ENCODE data around the gene BIN1. TPM values are rescaled to one million over a fixed set of nuclear protein-coding genes. Genes with fewer than 3 reads are reported as not detected.

Gene BIN1
- total RNA-seq, 1 donor: 43.9 TPM

GRCh38 chr2:127070221-127070620 is 36.7 kb downstream of the BIN1 start:
- Histone ChIP-seq H3K27me3 (ENCODE audit: insufficient read depth, low read length) (no peaks in the 10 kb centered on the region), H3K9me3 (ENCODE audit: low read depth, low read length) (no peaks in the 10 kb centered on the region), H3K4me1 (ENCODE audit: insufficient read depth, low read length) (peaks cover 33% of the 10 kb centered on the region), H3K4me3 (ENCODE audit: low read length) (no peak overlapping the region)

DNA sequence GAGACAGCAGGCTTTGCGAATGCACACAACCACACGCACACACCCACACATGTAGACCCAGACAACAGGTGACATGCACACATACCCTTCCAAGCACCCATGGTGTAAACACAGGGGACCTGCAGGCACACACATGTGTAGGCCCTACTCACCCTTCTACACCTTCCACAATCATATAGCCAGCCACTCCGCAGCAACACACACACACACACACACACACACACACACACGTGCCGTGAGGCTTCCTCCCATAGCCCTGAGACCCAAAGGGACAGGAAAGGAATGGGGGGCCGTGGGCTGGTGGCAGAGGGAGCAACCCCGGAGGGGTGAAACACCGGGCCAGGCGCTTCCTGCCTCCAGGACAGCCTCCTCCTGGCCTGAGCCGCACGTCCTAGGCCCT is 37.4 kb downstream of the BIN1 start:
- Histone ChIP-seq H3K27me3 (ENCODE audit: insufficient read depth, low read length) (no peaks in the 10 kb centered on the region), H3K4me1 (ENCODE audit: insufficient read depth, low read length) (peaks cover 40% of the 10 kb centered on the region), H3K4me3 (ENCODE audit: low read length) (no peak overlapping the region), H3K9me3 (ENCODE audit: low read depth, low read length) (no peaks in the 10 kb centered on the region)

- Histone ChIP-seq H3K4me3 (ENCODE audit: low read length) (no peak overlapping the region), H3K27me3 (ENCODE audit: insufficient read depth, low read length) (no peaks in the 10 kb centered on the region), H3K4me1 (ENCODE audit: insufficient read depth, low read length) (peaks cover 45% of the 10 kb centered on the region), H3K9me3 (ENCODE audit: low read depth, low read length) (no peaks in the 10 kb centered on the region)
These were observed 38.0 kb downstream of the BIN1 start for GRCh38 chr2:127069003-127069402.

GRCh38 chr2:127068351-127068741 is 38.6 kb downstream of the BIN1 start:
- H3K9me3 ChIP-seq (ENCODE audit: low read depth, low read length): no peaks in the 10 kb centered on the region
- H3K4me1 ChIP-seq (ENCODE audit: insufficient read depth, low read length): peaks cover 46% of the 10 kb centered on the region
- no peaks in the 10 kb centered on the region for H3K27me3 ChIP-seq (ENCODE audit: insufficient read depth, low read length)

DNA sequence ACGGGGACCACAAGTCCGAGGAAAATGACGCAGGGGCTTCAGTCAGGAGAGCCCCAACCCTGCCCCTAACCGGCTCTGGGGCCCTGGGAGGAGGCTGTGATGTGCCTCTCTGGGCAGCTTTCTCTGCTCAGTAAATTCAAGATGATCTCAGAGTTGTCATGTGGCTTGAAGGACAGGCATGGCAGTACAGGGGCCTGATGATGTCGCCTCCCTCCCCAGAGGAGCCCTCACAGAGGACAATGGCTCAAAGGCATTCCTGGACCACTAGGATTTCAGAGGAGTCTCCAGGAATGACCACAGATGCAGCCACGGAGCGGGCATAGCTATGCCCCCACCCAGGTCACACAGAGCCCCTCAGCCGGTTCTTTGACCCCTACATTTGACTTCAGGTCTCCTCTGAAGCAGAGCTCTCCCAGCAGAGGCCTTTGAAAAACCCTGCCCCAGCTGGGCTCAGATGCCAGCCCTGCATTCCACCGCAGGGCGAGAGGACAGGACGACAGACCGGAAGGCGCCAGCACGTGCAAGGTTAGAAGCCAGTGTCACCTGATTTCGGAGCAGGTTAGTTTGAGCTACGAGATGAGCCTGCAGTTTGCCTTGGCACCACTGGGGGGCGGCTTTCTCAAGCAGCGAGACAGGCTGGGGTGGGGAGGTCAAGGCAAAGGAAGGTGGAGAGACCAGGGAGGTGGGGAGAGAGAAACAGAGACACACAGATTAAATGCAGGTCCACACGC is 39.2 kb downstream of the BIN1 start:
- no peaks in the 10 kb centered on the region for H3K27me3 ChIP-seq (ENCODE audit: insufficient read depth, low read length)
- no peak overlapping the region for H3K4me3 ChIP-seq (ENCODE audit: low read length)
- no peaks in the 10 kb centered on the region for H3K9me3 ChIP-seq (ENCODE audit: low read depth, low read length)
- peaks cover 46% of the 10 kb centered on the region for H3K4me1 ChIP-seq (ENCODE audit: insufficient read depth, low read length)

More at GRCh38 chr2:127068351-127068741, 38.6 kb downstream of the BIN1 start:
- H3K4me3 ChIP-seq (ENCODE audit: low read length): no peak overlapping the region

DNA sequence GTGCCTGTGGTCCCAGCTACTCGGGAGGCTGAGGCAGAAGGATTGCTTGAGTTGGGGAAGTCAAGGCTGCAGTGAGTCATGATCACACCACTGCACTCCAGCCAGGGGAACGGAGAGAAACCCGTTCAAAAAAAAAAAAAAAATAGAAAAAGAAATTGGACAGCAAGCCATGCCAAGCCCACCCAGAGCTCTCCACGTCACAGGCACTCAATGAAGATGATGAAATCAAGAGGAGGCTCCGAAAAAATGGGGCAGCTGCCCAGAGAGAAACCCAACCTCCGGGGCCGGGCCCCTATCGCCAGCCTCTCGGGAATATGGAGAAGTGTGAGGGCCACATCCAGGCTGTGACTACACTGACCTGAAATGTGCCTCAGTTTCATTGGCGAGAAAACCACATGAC is 40.0 kb downstream of the BIN1 start:
- no peaks in the 10 kb centered on the region for H3K27me3 ChIP-seq (ENCODE audit: insufficient read depth, low read length)
- H3K4me1 ChIP-seq (ENCODE audit: insufficient read depth, low read length): peaks cover 46% of the 10 kb centered on the region

GRCh38 chr2:127065940-127066318 is 41.0 kb downstream of the BIN1 start:
- Histone ChIP-seq H3K9me3 (ENCODE audit: low read depth, low read length) (no peaks in the 10 kb centered on the region), H3K4me3 (ENCODE audit: low read length) (no peak overlapping the region), H3K27me3 (ENCODE audit: insufficient read depth, low read length) (no peaks in the 10 kb centered on the region), H3K4me1 (ENCODE audit: insufficient read depth, low read length) (peaks cover 46% of the 10 kb centered on the region)

More for the DNA sequence above, 40.0 kb downstream of the BIN1 start:
- Histone ChIP-seq H3K9me3 (ENCODE audit: low read depth, low read length) (no peaks in the 10 kb centered on the region), H3K4me3 (ENCODE audit: low read length) (no peak overlapping the region)

DNA sequence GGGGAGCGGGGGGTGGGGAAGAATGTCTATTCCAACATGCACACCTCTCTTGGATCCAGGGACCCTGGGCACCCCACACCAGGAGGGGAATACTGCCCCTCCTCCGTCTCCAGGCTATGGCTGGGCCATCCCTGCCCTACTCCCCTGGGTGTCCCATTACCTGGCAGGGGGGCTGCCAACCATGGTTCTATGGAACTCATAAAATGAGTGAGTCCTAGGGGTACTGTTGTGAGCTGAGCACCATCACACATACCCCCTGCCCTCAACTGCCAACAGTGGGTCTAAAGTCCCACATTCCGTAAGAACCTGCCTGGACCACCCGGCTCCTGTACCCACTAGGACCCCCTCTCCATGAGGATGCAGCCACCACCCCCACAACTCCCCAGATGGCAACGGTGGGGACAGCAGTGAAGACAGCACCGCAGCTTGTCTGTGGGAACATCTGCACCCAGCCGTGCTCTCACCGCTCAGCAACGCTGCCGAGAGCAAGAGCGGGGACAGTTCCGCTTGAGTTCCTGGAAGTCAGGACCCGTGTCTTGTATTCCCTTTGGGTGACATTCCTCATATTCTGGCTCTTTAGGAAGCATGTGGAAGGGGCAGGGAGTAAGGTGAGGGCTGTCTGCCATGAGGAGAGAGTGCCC is 41.5 kb downstream of the BIN1 start:
- H3K9me3 ChIP-seq (ENCODE audit: low read depth, low read length): no peaks in the 10 kb centered on the region
- H3K4me3 ChIP-seq (ENCODE audit: low read length): no peak overlapping the region
- H3K27me3 ChIP-seq (ENCODE audit: insufficient read depth, low read length): no peaks in the 10 kb centered on the region
- peaks cover 46% of the 10 kb centered on the region for H3K4me1 ChIP-seq (ENCODE audit: insufficient read depth, low read length)

DNA sequence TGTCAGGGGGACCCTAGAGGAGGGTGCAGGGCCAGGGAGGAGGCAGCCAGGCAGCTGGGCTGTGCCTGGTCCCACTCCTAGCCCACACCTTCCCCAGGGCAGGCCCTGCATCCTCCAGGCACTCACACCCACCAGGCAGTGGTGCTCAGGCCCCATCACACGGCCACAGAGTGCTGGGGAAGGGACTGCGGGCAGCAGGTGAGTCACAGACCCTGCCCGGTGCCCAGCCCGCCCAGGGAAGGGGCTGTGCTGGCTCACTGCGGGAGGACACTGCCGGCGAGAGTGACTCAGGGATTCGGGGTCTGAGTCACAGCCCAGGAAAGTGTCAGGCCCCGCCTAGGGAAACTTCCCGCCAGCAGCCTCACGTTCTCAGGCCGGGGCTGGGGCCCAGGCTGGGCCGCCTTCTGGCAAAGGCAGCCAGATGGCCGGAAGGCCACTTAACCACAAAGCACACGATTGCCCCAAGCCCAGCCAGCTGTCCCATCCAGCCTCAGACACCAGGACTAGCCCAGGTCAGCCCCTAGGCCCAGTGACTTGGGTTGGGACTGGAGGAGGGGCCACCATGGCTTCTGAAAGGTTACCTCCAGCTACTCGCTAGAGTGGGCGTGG is 42.2 kb downstream of the BIN1 start:
- Histone ChIP-seq H3K9me3 (ENCODE audit: low read depth, low read length) (no peaks in the 10 kb centered on the region), H3K4me1 (ENCODE audit: insufficient read depth, low read length) (peaks cover 46% of the 10 kb centered on the region), H3K4me3 (ENCODE audit: low read length) (no peak overlapping the region), H3K27me3 (ENCODE audit: insufficient read depth, low read length) (no peaks in the 10 kb centered on the region)

- Histone ChIP-seq H3K4me3 (ENCODE audit: low read length) (no peak overlapping the region), H3K4me1 (ENCODE audit: insufficient read depth, low read length) (peaks cover 46% of the 10 kb centered on the region)
These were observed 43.0 kb downstream of the BIN1 start for GRCh38 chr2:127063701-127064590.

GRCh38 chr2:127061375-127062273 is 45.3 kb downstream of the BIN1 start:
- Histone ChIP-seq H3K27me3 (ENCODE audit: insufficient read depth, low read length) (no peaks in the 10 kb centered on the region), H3K4me3 (ENCODE audit: low read length) (no peak overlapping the region), H3K4me1 (ENCODE audit: insufficient read depth, low read length) (peaks cover 27% of the 10 kb centered on the region), H3K9me3 (ENCODE audit: low read depth, low read length) (no peaks in the 10 kb centered on the region)

More at GRCh38 chr2:127063701-127064590, 43.0 kb downstream of the BIN1 start:
- H3K27me3 ChIP-seq (ENCODE audit: insufficient read depth, low read length): no peaks in the 10 kb centered on the region
- H3K9me3 ChIP-seq (ENCODE audit: low read depth, low read length): no peaks in the 10 kb centered on the region

- no peak overlapping the region for H3K4me3 ChIP-seq (ENCODE audit: low read length)
- H3K27me3 ChIP-seq (ENCODE audit: insufficient read depth, low read length): no peaks in the 10 kb centered on the region
- peaks cover 15% of the 10 kb centered on the region for H3K4me1 ChIP-seq (ENCODE audit: insufficient read depth, low read length)
- no peaks in the 10 kb centered on the region for H3K9me3 ChIP-seq (ENCODE audit: low read depth, low read length)
These were observed 46.5 kb downstream of the BIN1 start for GRCh38 chr2:127060264-127060945.

DNA sequence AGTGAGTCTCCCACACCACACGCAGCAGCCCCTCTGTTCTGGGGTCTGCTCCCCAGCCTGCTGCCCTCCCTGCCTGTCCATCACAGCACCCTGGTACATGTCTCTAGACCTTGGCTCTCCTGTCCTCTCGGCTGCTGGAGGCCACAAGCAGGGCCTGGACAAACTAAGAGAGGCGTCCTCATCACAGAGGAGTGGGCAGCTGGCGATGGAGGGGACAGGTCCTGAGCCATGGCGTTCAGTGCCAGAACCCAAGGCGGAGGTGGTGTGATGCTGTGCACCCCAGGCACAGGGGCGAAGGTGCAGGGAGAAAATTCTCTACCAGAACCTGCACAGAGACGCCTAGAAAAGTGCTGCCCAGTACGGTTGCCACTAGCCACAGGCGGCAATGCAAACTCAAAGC is 47.4 kb downstream of the BIN1 start:
- Histone ChIP-seq H3K4me3 (ENCODE audit: low read length) (no peak overlapping the region), H3K4me1 (ENCODE audit: insufficient read depth, low read length) (peaks cover 7% of the 10 kb centered on the region), H3K9me3 (ENCODE audit: low read depth, low read length) (no peaks in the 10 kb centered on the region), H3K27me3 (ENCODE audit: insufficient read depth, low read length) (no peaks in the 10 kb centered on the region)

GRCh38 chr2:127058954-127059252 is 48.1 kb downstream of the BIN1 start:
- no peaks in the 10 kb centered on the region for H3K9me3 ChIP-seq (ENCODE audit: low read depth, low read length)
- H3K4me3 ChIP-seq (ENCODE audit: low read length): no peak overlapping the region
- peaks cover under 1% of the 10 kb centered on the region for H3K4me1 ChIP-seq (ENCODE audit: insufficient read depth, low read length)
- no peaks in the 10 kb centered on the region for H3K27me3 ChIP-seq (ENCODE audit: insufficient read depth, low read length)

All from mononuclear cell (primary cell).